ENCODE data around the gene TMEM203. TPM values are rescaled to one million over a fixed set of nuclear protein-coding genes. Genes with fewer than 3 reads are reported as not detected.

TMEM203 gene
- total and polyA plus RNA-seq, 5 donors from 2014 or later, result 20.7 to 148 (median 118) TPM

- H3K4me3 ChIP-seq (ENCODE audit: low read depth, low read length), result no peak overlapping the region
- H3K4me3 Mint-ChIP-seq, result no peak overlapping the region
- H3K4me1 Mint-ChIP-seq, result peaks cover 0 to 6% (median 3%) of the 10 kb centered on the region in 4 donors
- no peaks in the 10 kb centered on the region for H3K36me3 ChIP-seq (ENCODE audit: control insufficient read depth, insufficient read depth, low read length)
- ATAC-seq (ENCODE audit: low read depth in 2 of 2), result no peak
- no peak overlapping the region for H3K27ac ChIP-seq (ENCODE audit: insufficient read depth, low read length, poor library complexity, severe bottlenecking)
- no peaks in the 10 kb centered on the region for H3K9me3 Mint-ChIP-seq
- no peak overlapping the region for H3K27ac Mint-ChIP-seq
- H3K27me3 ChIP-seq (ENCODE audit: control insufficient read depth, insufficient read depth, low read length), result no peaks in the 10 kb centered on the region
- no peaks in the 10 kb centered on the region for H3K36me3 Mint-ChIP-seq
- no peaks in the 10 kb centered on the region for H3K9me3 ChIP-seq (ENCODE audit: control insufficient read depth in 2 of 2, low read length in 2 of 2)
- H3K27me3 Mint-ChIP-seq, result peaks cover 5% of the 10 kb centered on the region
- peaks cover 4% of the 10 kb centered on the region for H3K4me1 ChIP-seq (ENCODE audit: control insufficient read depth, insufficient read depth, low read length, poor library complexity, severe bottlenecking)
- DNase-seq, result no peak
Observed at GRCh38 chr9:137228968-137229896, 23.8 kb upstream of the TMEM203 start.

- no peak overlapping the region for H3K27ac Mint-ChIP-seq
- H3K4me3 ChIP-seq (ENCODE audit: low read depth, low read length), result no peak overlapping the region
- H3K4me1 Mint-ChIP-seq, result peaks cover 0 to 8% (median 5%) of the 10 kb centered on the region in 4 donors
- no peak overlapping the region for H3K4me3 Mint-ChIP-seq
- no peak for DNase-seq
- no peaks in the 10 kb centered on the region for H3K9me3 Mint-ChIP-seq
- no peaks in the 10 kb centered on the region for H3K9me3 ChIP-seq (ENCODE audit: control insufficient read depth in 2 of 2, low read length in 2 of 2)
- H3K36me3 ChIP-seq (ENCODE audit: control insufficient read depth, insufficient read depth, low read length), result no peaks in the 10 kb centered on the region
- no peak overlapping the region for H3K27ac ChIP-seq (ENCODE audit: insufficient read depth, low read length, poor library complexity, severe bottlenecking)
- H3K4me1 ChIP-seq (ENCODE audit: control insufficient read depth, insufficient read depth, low read length, poor library complexity, severe bottlenecking), result peaks cover 10% of the 10 kb centered on the region
- H3K27me3 Mint-ChIP-seq, result peaks cover 5% of the 10 kb centered on the region
- no peak for ATAC-seq (ENCODE audit: low read depth in 2 of 2)
- no peaks in the 10 kb centered on the region for H3K36me3 Mint-ChIP-seq
- H3K27me3 ChIP-seq (ENCODE audit: control insufficient read depth, insufficient read depth, low read length), result no peaks in the 10 kb centered on the region
Observed at GRCh38 chr9:137228506-137228967, 23.1 kb upstream of the TMEM203 start.

GRCh38 chr9:137227853-137228505 is 22.5 kb upstream of the TMEM203 start:
- Mint-ChIP-seq H3K27ac (peak overlapping the region in 2 of 3 donors; percentile 23 to 96), H3K4me3 (no peak overlapping the region)

GRCh38 chr9:137227054-137227852 is 21.8 kb upstream of the TMEM203 start, which contains the start of gene RNF224:
TSS of gene RNF224 (plus strand) at chr9:137227502. CDS start at chr9:137228336, 834 bp downstream.
- Histone ChIP-seq H3K36me3 (ENCODE audit: control insufficient read depth, insufficient read depth, low read length) (no peaks in the 10 kb centered on the region), H3K4me1 (ENCODE audit: control insufficient read depth, insufficient read depth, low read length, poor library complexity, severe bottlenecking) (peaks cover 20% of the 10 kb centered on the region), H3K27ac (ENCODE audit: insufficient read depth, low read length, poor library complexity, severe bottlenecking) (no peak within 1 kb of the TSS), H3K9me3 (ENCODE audit: control insufficient read depth in 2 of 2, low read length in 2 of 2) (no peaks in the 10 kb centered on the region), H3K4me3 (ENCODE audit: low read depth, low read length) (no peak within 1 kb of the TSS), H3K27me3 (ENCODE audit: control insufficient read depth, insufficient read depth, low read length) (no peaks in the 10 kb centered on the region)
- Mint-ChIP-seq H3K36me3 (no peaks in the 10 kb centered on the region), H3K4me1 (peaks cover 0 to 13% (median 7%) of the 10 kb centered on the region in 4 donors), H3K4me3 (peak within 1 kb of the TSS in 1 of 4 donors; percentile 25), H3K9me3 (no peaks in the 10 kb centered on the region), H3K27me3 (peaks cover 5% of the 10 kb centered on the region), H3K27ac (peak within 1 kb of the TSS in 2 of 3 donors; percentile 23 to 96)
- peak; percentile 66 to 78 (median 77) for DNase-seq
- peak in 1 of 2 donors; percentile 28 for ATAC-seq (ENCODE audit: low read depth in 2 of 2)

More at GRCh38 chr9:137227853-137228505, 22.5 kb upstream of the TMEM203 start:
- H3K4me3 ChIP-seq (ENCODE audit: low read depth, low read length), result no peak overlapping the region
- H3K27me3 Mint-ChIP-seq, result peaks cover 5% of the 10 kb centered on the region
- ATAC-seq (ENCODE audit: low read depth in 2 of 2) (no peak), DNase-seq (no peak)
- no peaks in the 10 kb centered on the region for H3K27me3 ChIP-seq (ENCODE audit: control insufficient read depth, insufficient read depth, low read length)
- H3K4me1 Mint-ChIP-seq, result peaks cover 0 to 12% (median 6%) of the 10 kb centered on the region in 4 donors
- H3K36me3 ChIP-seq (ENCODE audit: control insufficient read depth, insufficient read depth, low read length), result no peaks in the 10 kb centered on the region
- no peaks in the 10 kb centered on the region for H3K36me3 Mint-ChIP-seq
- H3K9me3 Mint-ChIP-seq, result no peaks in the 10 kb centered on the region
- H3K9me3 ChIP-seq (ENCODE audit: control insufficient read depth in 2 of 2, low read length in 2 of 2), result no peaks in the 10 kb centered on the region
- H3K27ac ChIP-seq (ENCODE audit: insufficient read depth, low read length, poor library complexity, severe bottlenecking), result no peak overlapping the region
- H3K4me1 ChIP-seq (ENCODE audit: control insufficient read depth, insufficient read depth, low read length, poor library complexity, severe bottlenecking), result peaks cover 12% of the 10 kb centered on the region

DNA sequence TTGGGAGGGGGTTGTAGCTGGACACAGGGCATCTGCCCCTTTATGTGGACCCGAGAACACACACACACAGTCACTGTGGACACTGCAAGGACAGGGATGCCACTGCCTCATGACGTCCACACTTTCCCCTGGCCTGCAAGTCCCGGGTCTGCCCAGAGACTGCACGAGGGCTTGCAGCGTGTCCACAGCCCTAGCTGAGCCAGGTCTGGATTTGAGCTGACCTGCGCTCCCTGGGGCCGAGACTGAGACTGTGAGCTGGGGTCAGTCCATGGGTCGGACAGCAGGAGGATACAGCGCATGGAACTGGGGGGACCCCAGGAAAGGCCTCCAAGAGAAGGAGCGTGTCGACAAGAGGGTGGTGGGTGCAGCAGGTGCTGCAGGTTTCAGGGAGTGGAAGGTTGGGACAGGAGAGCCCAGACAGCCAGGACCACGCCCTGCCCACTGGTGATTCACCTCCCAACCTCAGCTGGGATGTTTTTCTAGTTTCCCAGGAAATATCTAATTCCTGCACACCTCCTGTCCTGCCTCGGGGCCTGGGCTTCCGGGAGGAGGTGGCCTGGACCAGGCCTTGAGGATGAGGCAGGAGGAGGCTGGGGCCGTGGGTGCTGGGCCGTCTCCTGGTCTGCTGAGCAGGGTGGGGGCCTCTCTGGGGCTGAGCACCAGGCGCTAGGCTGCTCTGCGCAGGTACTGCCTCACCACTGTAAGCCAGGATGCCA is 21.0 kb upstream of the TMEM203 start:
- Histone ChIP-seq H3K4me1 (ENCODE audit: control insufficient read depth, insufficient read depth, low read length, poor library complexity, severe bottlenecking) (peaks cover 21% of the 10 kb centered on the region), H3K9me3 (ENCODE audit: control insufficient read depth in 2 of 2, low read length in 2 of 2) (no peaks in the 10 kb centered on the region), H3K4me3 (ENCODE audit: low read depth, low read length) (no peak overlapping the region), H3K27ac (ENCODE audit: insufficient read depth, low read length, poor library complexity, severe bottlenecking) (no peak overlapping the region), H3K36me3 (ENCODE audit: control insufficient read depth, insufficient read depth, low read length) (no peaks in the 10 kb centered on the region), H3K27me3 (ENCODE audit: control insufficient read depth, insufficient read depth, low read length) (no peaks in the 10 kb centered on the region)
- H3K36me3 Mint-ChIP-seq, result no peaks in the 10 kb centered on the region
- no peak overlapping the region for H3K27ac Mint-ChIP-seq
- no peak for ATAC-seq (ENCODE audit: low read depth in 2 of 2)
- H3K4me1 Mint-ChIP-seq, result peaks cover 0 to 13% (median 7%) of the 10 kb centered on the region in 4 donors
- peak overlapping the region in 1 of 4 donors; percentile 32 for H3K4me3 Mint-ChIP-seq
- no peaks in the 10 kb centered on the region for H3K9me3 Mint-ChIP-seq
- no peak for DNase-seq
- peaks cover 5% of the 10 kb centered on the region for H3K27me3 Mint-ChIP-seq

DNA sequence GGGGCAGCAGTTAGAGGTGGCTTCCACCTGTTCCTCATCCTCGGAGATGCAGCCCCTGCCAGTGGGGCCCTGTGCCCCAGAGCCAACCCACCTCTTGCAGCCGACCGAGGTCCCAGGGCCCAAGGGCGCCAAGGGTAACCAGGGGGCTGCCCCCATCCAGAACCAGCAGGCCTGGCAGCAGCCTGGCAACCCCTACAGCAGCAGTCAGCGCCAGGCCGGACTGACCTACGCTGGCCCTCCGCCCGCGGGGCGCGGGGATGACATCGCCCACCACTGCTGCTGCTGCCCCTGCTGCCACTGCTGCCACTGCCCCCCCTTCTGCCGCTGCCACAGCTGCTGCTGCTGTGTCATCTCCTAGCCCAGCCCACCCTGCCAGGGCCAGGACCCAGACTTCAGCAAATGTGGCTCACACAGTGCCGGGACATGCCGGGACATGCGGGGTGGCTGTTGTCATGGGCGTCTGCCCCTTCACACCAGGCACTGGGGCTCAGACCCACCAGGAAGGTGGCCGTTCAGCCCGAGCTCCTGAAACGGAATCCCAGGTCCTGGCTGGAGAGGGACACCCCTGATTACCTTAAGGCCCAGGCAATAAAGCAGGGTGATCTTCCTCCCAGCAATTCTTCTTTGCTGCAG is 20.4 kb upstream of the TMEM203 start:
- Mint-ChIP-seq H3K27me3 (peaks cover 5% of the 10 kb centered on the region), H3K4me1 (peaks cover 0 to 13% (median 7%) of the 10 kb centered on the region in 4 donors), H3K27ac (peak overlapping the region in 1 of 3 donors; percentile 42), H3K9me3 (no peaks in the 10 kb centered on the region), H3K36me3 (no peaks in the 10 kb centered on the region), H3K4me3 (peak overlapping the region in 1 of 4 donors; percentile 32)
- ATAC-seq (ENCODE audit: low read depth in 2 of 2) (no peak), DNase-seq (no peak)
- peaks cover 21% of the 10 kb centered on the region for H3K4me1 ChIP-seq (ENCODE audit: control insufficient read depth, insufficient read depth, low read length, poor library complexity, severe bottlenecking)
- no peaks in the 10 kb centered on the region for H3K27me3 ChIP-seq (ENCODE audit: control insufficient read depth, insufficient read depth, low read length)
- H3K36me3 ChIP-seq (ENCODE audit: control insufficient read depth, insufficient read depth, low read length), result no peaks in the 10 kb centered on the region
- H3K9me3 ChIP-seq (ENCODE audit: control insufficient read depth in 2 of 2, low read length in 2 of 2), result no peaks in the 10 kb centered on the region
- H3K4me3 ChIP-seq (ENCODE audit: low read depth, low read length), result no peak overlapping the region
- no peak overlapping the region for H3K27ac ChIP-seq (ENCODE audit: insufficient read depth, low read length, poor library complexity, severe bottlenecking)
